OCI-LY3 (cell line): ENCODE data around the gene XAB2.

Experiments
- EZH2phosphoT487 ChIP-seq: fragments of 200-600 bp; shearing (Covaris generic); IDR thresholded peaks from 2 replicates; pipeline ENCODE4 v1.6.1; 2018; ENCODE audit warnings: antibody characterized with exemption, mixed run types, low read depth
- TF ChIP-seq, protein P1 (sequence below): fragments of 200-600, 300-600 bp; sonication (generic); IDR thresholded peaks from 2 replicates; pipeline ENCODE4 v1.5.1; 2014; ENCODE audit warnings: antibody characterized with exemption, low read length, low read depth

DNA sequence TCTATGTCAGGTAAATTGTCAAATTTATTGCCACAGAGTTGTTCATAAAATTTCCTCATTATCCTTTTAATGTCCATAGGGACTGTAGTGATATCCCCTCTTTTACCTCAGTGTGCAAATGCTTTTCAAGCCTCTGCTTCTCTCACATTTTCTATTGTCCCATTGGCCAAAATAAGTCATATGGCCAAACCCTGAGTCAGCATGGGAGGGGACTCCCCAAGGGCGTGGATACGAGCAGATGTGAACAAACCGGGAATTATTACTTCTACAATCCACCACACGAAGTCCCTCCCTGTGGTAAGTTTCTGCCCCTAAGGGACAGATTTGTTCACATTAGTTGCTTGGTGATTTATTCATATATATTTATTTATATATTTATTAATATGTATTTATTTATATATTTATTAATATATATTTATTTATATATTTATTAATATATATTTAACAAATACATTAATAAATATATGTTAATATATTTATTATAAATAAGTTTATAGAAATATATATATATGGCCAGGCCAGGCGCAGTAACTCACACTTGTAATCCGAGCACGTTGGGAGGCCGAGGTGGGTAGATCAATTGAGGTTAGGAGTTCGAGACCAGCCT lies 53.8 kb downstream of the XAB2 start:
- TF ChIP-seq, protein P1, sequence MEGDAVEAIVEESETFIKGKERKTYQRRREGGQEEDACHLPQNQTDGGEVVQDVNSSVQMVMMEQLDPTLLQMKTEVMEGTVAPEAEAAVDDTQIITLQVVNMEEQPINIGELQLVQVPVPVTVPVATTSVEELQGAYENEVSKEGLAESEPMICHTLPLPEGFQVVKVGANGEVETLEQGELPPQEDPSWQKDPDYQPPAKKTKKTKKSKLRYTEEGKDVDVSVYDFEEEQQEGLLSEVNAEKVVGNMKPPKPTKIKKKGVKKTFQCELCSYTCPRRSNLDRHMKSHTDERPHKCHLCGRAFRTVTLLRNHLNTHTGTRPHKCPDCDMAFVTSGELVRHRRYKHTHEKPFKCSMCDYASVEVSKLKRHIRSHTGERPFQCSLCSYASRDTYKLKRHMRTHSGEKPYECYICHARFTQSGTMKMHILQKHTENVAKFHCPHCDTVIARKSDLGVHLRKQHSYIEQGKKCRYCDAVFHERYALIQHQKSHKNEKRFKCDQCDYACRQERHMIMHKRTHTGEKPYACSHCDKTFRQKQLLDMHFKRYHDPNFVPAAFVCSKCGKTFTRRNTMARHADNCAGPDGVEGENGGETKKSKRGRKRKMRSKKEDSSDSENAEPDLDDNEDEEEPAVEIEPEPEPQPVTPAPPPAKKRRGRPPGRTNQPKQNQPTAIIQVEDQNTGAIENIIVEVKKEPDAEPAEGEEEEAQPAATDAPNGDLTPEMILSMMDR = no peak
- no peak for TF ChIP-seq EZH2phosphoT487
